Medulla oblongata (tissue), 1 donor: ENCODE data around the gene CCNF.
A peak's percentile ranks its signal among the peaks of the same experiment; 100 is the strongest.

Source experiments
- DNase-seq: peaks from one replicate; pipeline ENCODE4 v3.0.0-alpha.2; 2015; ENCODE audit errors: extremely low spot score

CCNF gene

DNA sequence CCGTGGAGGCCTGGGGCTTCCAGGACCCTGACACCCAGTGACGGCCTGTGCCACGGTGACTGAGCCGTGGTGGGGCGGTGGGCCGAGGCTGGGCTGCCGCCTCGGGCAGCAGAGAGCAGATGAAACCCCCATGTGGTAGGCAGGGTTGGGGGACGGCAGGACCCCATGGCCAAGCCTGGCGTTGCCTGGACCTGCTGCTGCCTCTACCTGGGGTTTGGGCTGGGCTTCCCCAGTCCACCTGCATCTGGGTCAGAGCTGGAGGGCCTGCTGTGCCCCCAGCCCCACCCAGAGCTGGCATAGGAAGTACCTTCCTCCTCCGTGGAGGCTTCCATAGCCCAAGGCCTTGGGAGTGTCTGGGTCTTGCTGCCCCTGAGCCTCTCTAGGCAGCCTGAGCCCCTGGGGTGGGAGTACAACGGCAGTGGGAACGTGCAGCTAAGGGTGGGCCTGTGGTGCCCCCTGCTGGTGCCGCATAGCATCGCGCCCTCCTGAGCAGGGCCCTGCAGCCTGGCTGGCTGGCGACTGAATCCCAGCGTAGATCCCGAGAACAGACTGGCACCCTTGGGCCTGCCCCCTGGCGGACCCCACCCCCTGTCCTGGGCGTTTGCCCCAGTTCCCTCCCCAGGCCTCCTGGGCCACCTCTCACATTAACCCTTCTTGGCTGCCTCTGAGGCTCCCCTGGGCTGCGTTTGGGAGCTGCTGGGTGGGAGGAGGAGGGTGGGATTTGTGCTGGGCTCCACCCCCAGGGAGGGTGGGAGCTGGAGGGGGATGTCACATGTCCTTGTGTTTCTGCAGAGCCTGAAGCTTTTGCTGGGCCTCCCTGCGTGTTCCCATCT lies 71.9 kb downstream of the CCNF start:
- peak; percentile 88 for DNase-seq

DNA sequence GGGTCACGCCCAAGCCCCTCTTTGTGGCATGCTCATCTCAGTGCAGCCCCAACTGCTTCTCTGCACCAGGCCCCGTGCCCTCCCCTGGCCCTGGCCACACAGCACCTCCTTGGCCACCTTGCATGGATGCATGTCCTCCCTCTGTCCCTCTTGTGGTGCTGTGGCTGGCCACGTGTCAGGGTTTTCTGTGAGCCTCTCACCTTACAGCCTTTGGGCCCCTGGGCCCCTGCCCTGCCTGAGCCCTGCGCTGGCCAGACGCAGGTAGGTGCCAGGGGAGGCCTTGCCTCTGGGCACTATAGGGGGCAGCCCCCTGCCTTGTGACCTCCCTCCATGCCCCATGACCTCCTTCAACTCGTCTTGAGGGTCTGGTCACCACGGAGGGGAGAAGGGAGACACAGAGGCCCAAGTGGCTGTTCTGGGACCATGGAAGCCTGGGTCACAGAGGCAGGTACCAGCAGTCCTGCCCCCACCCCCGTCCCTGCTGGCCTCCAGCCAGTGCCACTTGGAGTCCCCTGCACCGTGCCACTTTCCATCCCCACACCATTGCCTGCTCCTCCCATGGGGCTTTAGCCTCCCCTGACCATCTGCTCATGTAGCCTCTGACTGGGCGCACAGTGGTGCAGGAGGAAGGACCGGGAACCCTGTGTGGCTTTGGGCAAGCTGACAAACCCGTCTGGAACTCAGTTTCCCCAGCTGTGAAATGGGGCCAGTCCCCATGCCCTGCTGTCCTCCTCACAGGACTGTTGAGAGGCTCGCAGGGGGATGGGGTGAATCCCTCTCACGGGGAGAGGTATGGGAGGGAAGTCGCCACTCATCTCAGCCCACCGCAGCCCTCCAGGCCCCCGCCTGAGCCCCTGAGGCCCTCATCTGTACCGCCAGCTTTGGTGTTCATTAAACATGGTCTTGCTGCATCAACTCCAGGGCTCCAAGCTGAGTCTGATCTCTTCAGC lies 73.0 kb downstream of the CCNF start:
- no peak for DNase-seq

DNA sequence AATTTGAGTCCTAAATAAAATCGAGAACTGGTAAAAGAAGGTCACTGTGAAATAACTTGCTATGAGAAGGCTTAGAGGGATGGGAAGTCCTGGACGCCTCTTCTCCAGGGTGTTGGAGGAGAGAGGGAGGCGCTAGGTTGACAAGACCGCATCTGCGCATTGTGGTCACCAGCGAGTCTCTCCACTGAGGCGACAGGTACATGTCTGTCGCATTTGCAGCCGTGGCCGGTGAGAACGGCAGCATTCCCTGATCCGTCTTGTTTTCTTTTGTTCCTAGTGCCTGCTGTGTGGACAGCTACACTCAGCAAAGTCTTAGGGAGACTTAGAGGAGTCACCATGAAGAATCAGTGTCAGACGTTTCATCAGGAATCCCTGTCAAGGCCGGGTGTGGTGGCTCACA lies 76.4 kb downstream of the CCNF start:
- no peak for DNase-seq

DNA sequence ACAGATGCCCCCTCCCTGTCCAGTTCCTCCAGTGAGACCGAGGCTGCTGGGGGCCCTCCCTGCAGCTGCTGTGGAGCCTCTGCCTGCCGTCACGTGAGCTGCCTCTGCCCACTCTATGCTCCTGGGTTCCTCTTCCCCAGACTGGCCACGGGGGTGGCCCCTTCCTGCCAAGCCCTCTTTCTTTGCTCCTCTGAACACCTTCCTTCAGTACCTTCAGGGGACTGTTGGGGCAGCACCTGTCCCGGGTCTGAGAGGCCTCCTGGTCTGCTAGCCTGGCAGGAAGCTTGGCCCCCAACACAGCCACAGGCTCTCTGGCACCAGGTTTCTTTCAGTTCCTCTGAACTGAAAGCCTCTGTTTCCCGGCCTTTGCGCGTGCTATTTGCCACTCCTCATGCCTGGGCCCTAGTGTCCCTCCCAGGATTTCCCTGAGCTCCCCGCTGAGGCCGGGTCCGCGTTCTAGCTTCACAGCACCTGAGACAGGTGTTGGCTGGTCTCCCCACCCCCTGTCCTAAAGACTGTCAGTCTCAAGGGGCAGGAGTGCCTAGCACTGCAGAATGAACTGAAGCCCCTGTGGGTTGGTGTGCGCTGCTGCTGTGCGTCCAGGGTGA lies 77.9 kb downstream of the CCNF start:
- peak; percentile 67 for DNase-seq

DNA sequence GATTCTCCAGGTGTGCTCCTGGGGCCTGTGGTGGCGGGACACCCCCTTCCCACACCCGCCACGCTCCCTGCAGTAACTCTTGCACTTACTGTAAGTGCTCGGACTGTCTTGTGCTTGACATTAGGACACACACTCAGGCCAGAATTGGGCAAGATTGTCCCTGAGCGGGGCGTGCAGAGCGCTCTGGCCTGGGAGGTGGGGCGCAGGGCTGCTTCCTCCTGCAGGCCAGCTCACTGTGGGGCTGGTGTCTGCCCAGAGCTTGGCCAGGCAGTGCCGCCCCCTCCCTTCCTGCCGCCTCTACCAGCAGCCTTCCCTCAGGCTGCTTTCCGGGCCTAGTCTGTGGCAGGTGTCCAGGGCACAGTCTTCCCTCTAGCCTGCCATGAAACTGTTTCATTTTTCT lies 78.4 kb downstream of the CCNF start:
- DNase-seq, result peak; percentile 38
